CD4-positive, alpha-beta T cell treated with Interleukin-6 for 4 hours (primary cell): ENCODE results near the gene PIN1.

Experiments
- DNase-seq: peaks from one replicate; pipeline ENCODE4 v3.0.0-alpha.2; 2020; ENCODE audit warnings: mixed read lengths

PIN1 gene

GRCh38 chr19:9891609-9892373 lies 56.7 kb downstream of the PIN1 start:
- DNase-seq, result no peak
